Spleen (tissue), 11 donors: ENCODE results near the gene CNTNAP2. TPM values are rescaled to one million over a fixed set of nuclear protein-coding genes. Genes with fewer than 3 reads are reported as not detected.

ENCODE experiments used
- DNase-seq: peaks from one replicate; pipeline ENCODE4 v3.0.0-alpha.2; 2020
- H3K27ac ChIP-seq, 8 donors: fragments of 200-600 bp; sonication (generic) in 7 of 8; 1 replicate in 4 of 8; 2 replicates in 4 of 8; pipeline versions ENCODE4 v1.5.0 to v1.8.0; 2016 to 2021; ENCODE audit warnings: inconsistent platforms in 4 of 8, mild to moderate bottlenecking in 4 of 8, moderate library complexity in 1 of 8
- H3K27me3 ChIP-seq, 7 donors: fragments of 200-600 bp; sonication (generic) in 6 of 7; replicated peaks in 1 of 7; 1 replicate in 4 of 7; 2 replicates in 3 of 7; pipeline versions ENCODE4 v1.5.0 to v1.8.0; 2016 to 2021; ENCODE audit warnings: inconsistent platforms in 3 of 7, mild to moderate bottlenecking in 1 of 7
- H3K36me3 ChIP-seq, 6 donors: fragments of 200-600 bp; sonication (generic) in 5 of 6; 1 replicate in 4 of 6; 2 replicates in 2 of 6; pipeline versions ENCODE4 v1.5.0 to v1.8.0; 2016 to 2021; ENCODE audit warnings: inconsistent platforms in 2 of 6
- H3K4me1 ChIP-seq, 6 donors: fragments of 200-600 bp; sonication (generic) in 5 of 6; 1 replicate in 3 of 6; 2 replicates in 3 of 6; pipeline versions ENCODE4 v1.5.0 to v1.8.0; 2016 to 2021; ENCODE audit warnings: inconsistent platforms in 3 of 6
- H3K4me3 ChIP-seq, 8 donors: fragments of 200-600 bp; sonication (generic) in 7 of 8; 1 replicate in 4 of 8; 2 replicates in 4 of 8; pipeline versions ENCODE4 v1.5.0 to v1.8.0; 2016 to 2021; ENCODE audit warnings: inconsistent platforms in 4 of 8, mild to moderate bottlenecking in 4 of 8, moderate library complexity in 2 of 8
- H3K9me3 ChIP-seq, 8 donors: fragments of 200-600 bp; sonication (generic) in 7 of 8; 1 replicate in 4 of 8; 2 replicates in 4 of 8; pipeline versions ENCODE4 v1.5.0 to v1.8.0; 2016 to 2021; ENCODE audit warnings: inconsistent platforms in 4 of 8
- POLR2A ChIP-seq, 3 donors: fragments of 450-650 bp; IDR thresholded peaks; one replicate each; pipeline ENCODE4 v1.5.1; 2017; ENCODE audit warnings: antibody characterized with exemption in 3 of 3, mild to moderate bottlenecking in 1 of 3
- POLR2AphosphoS5 ChIP-seq, 3 donors: sonication (generic); formaldehyde crosslinking; IDR thresholded peaks; one replicate each; pipeline ENCODE4 v1.5.1; 2017; ENCODE audit warnings: antibody characterized with exemption in 3 of 3
- WGBS, 5 donors: extraction: QIAGEN DNeasy Blood & Tissue Kit in 3 of 5; methylation state at CpG; one replicate each; pipeline versions ENCODE4 v1.1.5 to v1.1.7; 2013 to 2018; 5-methylcytosine and 5-hydroxymethylcytosine counted together
- intact Hi-C: fragments of 100-400 bp; cut with DNase I; formaldehyde crosslinking; loops from one replicate; pipeline ENCODE4 v1.15.0; 2023; ENCODE audit warnings: low total_unique reads
- polyA plus RNA-seq, 3 donors: library from polyadenylated mRNA; stranded (reverse); fragments of 200-250 nt; gene quantifications; one replicate each; pipeline ENCODE4 v1.2.1, GENCODE V29; 2013
- total RNA-seq, 7 donors: library from RNA; depleted of rRNA in 3 of 7; stranded (reverse); fragments of >200 nt in 3 of 7; fragmentation: NEBNext Ultra II Directional in 4 of 7; extraction: Animal tissue kit (Norgen Biotek cat#: 25700) in 4 of 7; gene quantifications; one replicate each; pipeline versions ENCODE4 v1.1.0 to v1.2.1, GENCODE V29; 2016 to 2021
- TF ChIP-seq, protein P1 (sequence below), 11 experiments: fragments of 200-600 bp in 7 of 11; fragments of 450-650 bp in 4 of 11; sonication (generic) in 4 of 11; IDR thresholded peaks in 8 of 11; conservative IDR thresholded peaks in 3 of 11; 1 replicate in 7 of 11; 2 replicates in 4 of 11; pipeline versions ENCODE4 v1.4.0 to v1.8.0; 2016 to 2021; ENCODE audit warnings: antibody characterized with exemption in 11 of 11, inconsistent platforms in 4 of 11, mild to moderate bottlenecking in 1 of 11
- donor health status: healthy with polysubstance abuse.
- donor health status: DM: no; HTN: no; CAD: no; lungs with moderate emphysema.
- donor health status: DM: no; HTN: no; CAD: no.
- donor health status: Bipolar disorder and iron deficiency.
- donor health status: healthy.
- donor health status: DM: no; HTN: no; CAD: no.
- donor health status: DM: yes; HTN: yes; CAD: no.

CNTNAP2 gene
- total and polyA plus RNA-seq, 10 donors = 0.13 to 2.0 (median 0.82) TPM

DNA sequence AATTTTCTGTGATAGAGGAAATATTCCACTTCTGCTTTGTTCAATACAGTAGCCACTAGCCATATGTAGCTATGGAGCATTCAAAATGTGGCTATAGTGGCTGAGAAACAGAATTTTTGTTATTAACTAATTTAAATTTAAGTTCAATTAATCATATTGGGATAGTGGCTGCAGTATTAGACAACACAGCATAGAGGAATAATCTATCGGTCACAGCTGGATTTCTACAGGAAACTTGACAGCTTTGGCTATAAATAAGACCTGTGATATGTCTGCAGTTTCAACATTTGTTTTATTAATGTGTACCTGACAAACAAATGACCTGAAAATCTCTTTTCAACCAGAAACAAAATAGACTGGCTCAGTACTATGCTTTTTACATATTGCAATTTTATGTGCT, 953.2 kb downstream of the CNTNAP2 start:
- Histone ChIP-seq H3K36me3 (no peaks in the 10 kb centered on the region), H3K4me1 (no peaks in the 10 kb centered on the region), H3K27ac (no peak overlapping the region), H3K4me3 (no peak overlapping the region), H3K27me3 (no peaks in the 10 kb centered on the region), H3K9me3 (peaks cover 0 to 3% (median 0%) of the 10 kb centered on the region in 8 donors)
- DNase-seq = no peak
- intact Hi-C loops = no loop called here
- TF ChIP-seq POLR2A (IDR thresholded peaks at IDR 0.05) (no peak), POLR2AphosphoS5 (IDR thresholded peaks at IDR 0.05) (no peak)
- 35 to 68% (median 43%) methylated on average over 1 of the region's 1 CpG for WGBS, 5 donors

DNA sequence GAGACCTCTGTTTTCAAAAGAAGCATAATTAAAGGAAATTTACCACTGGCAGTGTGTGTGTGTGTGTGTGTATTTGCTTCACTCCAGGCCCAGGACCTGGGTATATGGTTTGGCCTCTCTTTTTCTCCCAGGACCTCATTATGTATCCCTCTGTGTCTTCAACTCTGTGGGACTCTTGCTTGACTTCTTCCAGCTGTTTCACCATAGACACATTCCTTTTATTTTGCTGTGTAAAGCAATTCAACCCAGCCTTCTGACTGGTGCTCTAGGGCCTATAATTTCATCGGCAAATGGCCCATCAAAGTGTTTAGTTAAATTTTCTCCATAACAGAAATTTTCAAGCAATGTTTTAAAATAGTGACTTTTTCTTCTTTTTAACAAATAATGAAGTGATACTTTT, 954.3 kb downstream of the CNTNAP2 start:
- H3K27ac ChIP-seq = no peak overlapping the region
- H3K9me3 ChIP-seq = peaks cover 0 to 6% (median 0%) of the 10 kb centered on the region in 8 donors
- H3K4me1 ChIP-seq = no peaks in the 10 kb centered on the region
- H3K36me3 ChIP-seq = no peaks in the 10 kb centered on the region
- TF ChIP-seq POLR2A (IDR thresholded peaks at IDR 0.05) = no peak
- TF ChIP-seq, protein P1, sequence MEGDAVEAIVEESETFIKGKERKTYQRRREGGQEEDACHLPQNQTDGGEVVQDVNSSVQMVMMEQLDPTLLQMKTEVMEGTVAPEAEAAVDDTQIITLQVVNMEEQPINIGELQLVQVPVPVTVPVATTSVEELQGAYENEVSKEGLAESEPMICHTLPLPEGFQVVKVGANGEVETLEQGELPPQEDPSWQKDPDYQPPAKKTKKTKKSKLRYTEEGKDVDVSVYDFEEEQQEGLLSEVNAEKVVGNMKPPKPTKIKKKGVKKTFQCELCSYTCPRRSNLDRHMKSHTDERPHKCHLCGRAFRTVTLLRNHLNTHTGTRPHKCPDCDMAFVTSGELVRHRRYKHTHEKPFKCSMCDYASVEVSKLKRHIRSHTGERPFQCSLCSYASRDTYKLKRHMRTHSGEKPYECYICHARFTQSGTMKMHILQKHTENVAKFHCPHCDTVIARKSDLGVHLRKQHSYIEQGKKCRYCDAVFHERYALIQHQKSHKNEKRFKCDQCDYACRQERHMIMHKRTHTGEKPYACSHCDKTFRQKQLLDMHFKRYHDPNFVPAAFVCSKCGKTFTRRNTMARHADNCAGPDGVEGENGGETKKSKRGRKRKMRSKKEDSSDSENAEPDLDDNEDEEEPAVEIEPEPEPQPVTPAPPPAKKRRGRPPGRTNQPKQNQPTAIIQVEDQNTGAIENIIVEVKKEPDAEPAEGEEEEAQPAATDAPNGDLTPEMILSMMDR (IDR thresholded peaks at IDR 0.05 in 8 of 11, conservative IDR thresholded peaks at IDR 0.05 in 3 of 11) = no peak
- TF ChIP-seq POLR2AphosphoS5 (IDR thresholded peaks at IDR 0.05) = no peak
- intact Hi-C loops = no loop called here
- H3K4me3 ChIP-seq = no peak overlapping the region
- 70 to 92% (median 87%) methylated on average over 1 of the region's 1 CpG for WGBS, 5 donors
- DNase-seq = no peak
- H3K27me3 ChIP-seq = no peaks in the 10 kb centered on the region

DNA sequence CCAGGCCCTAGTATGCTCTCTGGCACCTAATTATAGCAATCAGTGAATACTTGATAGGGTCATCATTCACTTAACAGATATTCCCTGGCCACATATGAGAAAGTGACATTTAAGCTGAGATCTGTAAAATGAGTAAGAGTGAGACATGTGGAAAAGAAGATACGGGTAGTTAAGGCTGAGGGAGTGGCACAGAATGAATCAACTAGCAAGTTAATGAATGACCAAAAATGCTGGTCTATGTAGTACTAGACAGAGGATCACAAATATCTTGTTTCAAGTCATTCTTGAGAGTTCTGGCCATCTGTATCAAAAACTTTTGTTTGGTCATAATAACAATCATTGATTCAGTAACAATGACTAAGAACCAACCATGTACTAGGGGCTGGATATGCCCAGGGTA, 954.9 kb downstream of the CNTNAP2 start:
- Histone ChIP-seq H3K4me1 (no peaks in the 10 kb centered on the region), H3K27me3 (no peaks in the 10 kb centered on the region), H3K36me3 (no peaks in the 10 kb centered on the region), H3K27ac (no peak overlapping the region), H3K4me3 (no peak overlapping the region), H3K9me3 (peaks cover 0 to 6% (median 0%) of the 10 kb centered on the region in 8 donors)
- intact Hi-C loops = no loop called here
- TF ChIP-seq, protein P1 (IDR thresholded peaks at IDR 0.05 in 8 of 11, conservative IDR thresholded peaks at IDR 0.05 in 3 of 11) = no peak
- TF ChIP-seq POLR2A (IDR thresholded peaks at IDR 0.05) (no peak), POLR2AphosphoS5 (IDR thresholded peaks at IDR 0.05) (no peak)
- DNase-seq = no peak
- 71 to 94% (median 78%) methylated on average over 1 of the region's 1 CpG for WGBS, 5 donors

DNA sequence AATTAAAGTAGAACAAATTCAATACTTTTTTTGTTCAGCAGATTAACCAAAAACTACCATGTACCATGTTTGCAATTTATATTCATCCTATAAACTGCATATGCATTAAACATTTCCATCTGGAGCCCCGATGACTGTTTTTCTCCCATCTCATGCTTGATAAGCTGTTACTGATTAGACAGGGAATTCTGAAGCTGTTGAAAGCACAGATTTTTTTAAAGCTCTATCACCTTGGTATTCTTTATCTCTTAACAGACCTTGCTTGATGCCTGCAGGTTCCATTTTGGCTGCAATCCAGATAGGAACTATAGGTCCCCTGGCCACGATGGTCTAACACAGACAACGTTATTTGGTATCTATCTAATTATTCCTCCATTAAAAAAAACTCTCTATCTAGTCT, 961.7 kb downstream of the CNTNAP2 start:
- Histone ChIP-seq H3K9me3 (peaks cover 0 to 3% (median 0%) of the 10 kb centered on the region in 8 donors), H3K36me3 (no peaks in the 10 kb centered on the region), H3K27me3 (no peaks in the 10 kb centered on the region), H3K4me3 (no peak overlapping the region), H3K27ac (no peak overlapping the region), H3K4me1 (no peaks in the 10 kb centered on the region)
- TF ChIP-seq, protein P1 (IDR thresholded peaks at IDR 0.05 in 8 of 11, conservative IDR thresholded peaks at IDR 0.05 in 3 of 11) = no peak
- TF ChIP-seq POLR2A (IDR thresholded peaks at IDR 0.05) (no peak), POLR2AphosphoS5 (IDR thresholded peaks at IDR 0.05) (no peak)
- 80 to 88% (median 86%) methylated on average over 3 of the region's 3 CpGs for WGBS, 5 donors
- intact Hi-C loops = no loop called here
- no peak for DNase-seq

DNA sequence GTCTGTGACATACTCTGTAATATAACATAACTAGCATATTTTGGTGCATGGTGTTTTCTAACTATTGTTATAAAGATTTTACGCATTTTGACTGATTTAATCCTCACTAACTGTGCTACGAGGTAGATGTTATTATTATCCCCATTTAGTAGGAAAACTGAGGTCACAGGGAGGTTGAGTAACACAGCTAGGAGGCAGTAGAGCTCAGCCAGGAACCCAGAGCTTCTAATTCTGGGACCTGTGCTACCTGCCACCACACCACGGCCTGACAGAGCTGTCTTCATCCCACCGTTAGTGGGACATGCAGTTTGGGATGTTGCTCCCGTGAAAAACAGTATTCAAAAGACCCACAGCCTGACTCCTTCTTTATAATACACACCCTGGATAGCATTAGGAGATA, 962.5 kb downstream of the CNTNAP2 start:
- no peaks in the 10 kb centered on the region for H3K36me3 ChIP-seq
- intact Hi-C loops = no loop called here
- H3K27me3 ChIP-seq = no peaks in the 10 kb centered on the region
- WGBS, 5 donors = 79 to 92% (median 86%) methylated on average over 5 of the region's 5 CpGs
- DNase-seq = no peak
- H3K4me1 ChIP-seq = no peaks in the 10 kb centered on the region
- peaks cover 0 to 3% (median 0%) of the 10 kb centered on the region in 8 donors for H3K9me3 ChIP-seq
- H3K4me3 ChIP-seq = no peak overlapping the region
- H3K27ac ChIP-seq = no peak overlapping the region
- TF ChIP-seq, protein P1 (IDR thresholded peaks at IDR 0.05 in 8 of 11, conservative IDR thresholded peaks at IDR 0.05 in 3 of 11) = no peak
- no peak for TF ChIP-seq POLR2A (IDR thresholded peaks at IDR 0.05)
- no peak for TF ChIP-seq POLR2AphosphoS5 (IDR thresholded peaks at IDR 0.05)
